Vagina (tissue), 2 donors: ENCODE data around the gene PPFIA2. TPM values are rescaled to one million over a fixed set of nuclear protein-coding genes. Genes with fewer than 3 reads are reported as not detected.

Experiments used
- DNase-seq, 2 donors: peaks; one replicate each; pipeline ENCODE4 v3.0.0-alpha.2; 2017; ENCODE audit errors: extremely low spot score in 2 of 2
- H3K27ac ChIP-seq: fragments of 200-600 bp; sonication (generic); one replicate; pipeline ENCODE4 v1.5.1; 2019
- H3K27me3 ChIP-seq: fragments of 200-600 bp; sonication (generic); one replicate; pipeline ENCODE4 v1.5.1; 2019
- H3K36me3 ChIP-seq, 2 donors: fragments of 200-600 bp; sonication (generic); one replicate each; pipeline ENCODE4 v1.5.1; 2017 to 2019
- H3K4me1 ChIP-seq: fragments of 200-600 bp; sonication (generic); one replicate; pipeline ENCODE4 v1.5.1; 2019
- H3K4me3 ChIP-seq, 2 donors: fragments of 200-600 bp; sonication (generic); 1 replicate in 1 of 2; 2 replicates in 1 of 2; pipeline ENCODE4 v1.5.1; 2016 to 2019
- H3K9me3 ChIP-seq: fragments of 200-600 bp; sonication (generic); one replicate; pipeline ENCODE4 v1.5.1; 2019
- CTCF ChIP-seq, 3 experiments: fragments of 450-650 bp in 2 of 3; fragments of 200-600 bp in 1 of 3; sonication (generic) in 1 of 3; IDR thresholded peaks; one replicate each; pipeline ENCODE4 v1.5.1; 2017 to 2019; ENCODE audit warnings: antibody characterized with exemption in 3 of 3, mild to moderate bottlenecking in 2 of 3, moderate library complexity in 2 of 3
- POLR2A ChIP-seq, 2 donors: fragments of 450-650 bp; IDR thresholded peaks; one replicate each; pipeline ENCODE4 v1.6.1; 2017; ENCODE audit warnings: antibody characterized with exemption in 2 of 2, mild to moderate bottlenecking in 2 of 2, moderate library complexity in 2 of 2
- POLR2AphosphoS5 ChIP-seq, 2 donors: sonication (generic); formaldehyde crosslinking; IDR thresholded peaks; one replicate each; pipeline ENCODE4 v1.9.0; 2017; ENCODE audit warnings: antibody characterized with exemption in 2 of 2, mild to moderate bottlenecking in 2 of 2, low read depth in 1 of 2; ENCODE audit not compliant: insufficient read depth in 1 of 2
- intact Hi-C: fragments of 100-400 bp; cut with DNase I; formaldehyde crosslinking; loops from one replicate; pipeline ENCODE4 v1.15.1; 2023
- total RNA-seq: library from RNA; depleted of rRNA; stranded (reverse); fragments of >200 nt; gene quantifications from one replicate; pipeline ENCODE4 v1.2.3, GENCODE V29; 2016

Gene PPFIA2
- total RNA-seq, 1 donor from 2014 or later: 5.2 TPM

DNA sequence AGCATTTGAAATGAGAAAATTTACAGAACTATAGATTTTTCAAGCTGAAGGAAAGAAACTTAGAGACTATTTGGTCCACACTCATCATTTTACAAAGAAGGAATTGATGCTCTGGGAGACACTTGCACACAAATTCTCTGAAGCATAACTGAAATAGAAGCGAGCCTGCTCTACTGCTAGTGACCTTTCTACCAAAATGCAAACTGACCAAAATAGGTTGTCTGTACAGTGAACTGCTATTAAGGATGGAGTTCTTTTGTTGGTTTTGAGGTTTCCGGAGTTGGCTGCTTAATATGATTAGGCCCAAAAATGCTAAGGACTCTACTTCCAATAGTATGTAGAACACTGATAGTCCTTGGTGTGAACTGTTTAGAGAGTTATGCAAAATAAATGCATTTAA lies 194.9 kb downstream of the PPFIA2 start:
- Histone ChIP-seq H3K4me3 (no peak overlapping the region), H3K27ac (no peak overlapping the region), H3K4me1 (no peaks in the 10 kb centered on the region), H3K36me3 (no peaks in the 10 kb centered on the region), H3K27me3 (no peaks in the 10 kb centered on the region), H3K9me3 (no peaks in the 10 kb centered on the region)
- intact Hi-C loops: no loop called here
- DNase-seq: no peak
- no peak for TF ChIP-seq CTCF (IDR thresholded peaks at IDR 0.05)
- TF ChIP-seq POLR2AphosphoS5 (IDR thresholded peaks at IDR 0.05; ENCODE audit: insufficient read depth in 1 of 2, low read depth in 1 of 2): no peak
- no peak for TF ChIP-seq POLR2A (IDR thresholded peaks at IDR 0.05)

- Histone ChIP-seq H3K9me3 (no peaks in the 10 kb centered on the region), H3K27ac (no peak overlapping the region), H3K4me1 (no peaks in the 10 kb centered on the region), H3K36me3 (no peaks in the 10 kb centered on the region), H3K27me3 (no peaks in the 10 kb centered on the region), H3K4me3 (no peak overlapping the region)
- intact Hi-C loops: no loop called here
- DNase-seq: no peak
- TF ChIP-seq POLR2A (IDR thresholded peaks at IDR 0.05) (no peak), POLR2AphosphoS5 (IDR thresholded peaks at IDR 0.05; ENCODE audit: insufficient read depth in 1 of 2, low read depth in 1 of 2) (no peak), CTCF (IDR thresholded peaks at IDR 0.05) (no peak)
Observed at GRCh38 chr12:81558031-81558430, 201.1 kb downstream of the PPFIA2 start.

- intact Hi-C loops: no loop called here
- Histone ChIP-seq H3K4me3 (no peak overlapping the region), H3K4me1 (no peaks in the 10 kb centered on the region), H3K27ac (no peak overlapping the region), H3K9me3 (no peaks in the 10 kb centered on the region), H3K36me3 (no peaks in the 10 kb centered on the region), H3K27me3 (no peaks in the 10 kb centered on the region)
- TF ChIP-seq POLR2A (IDR thresholded peaks at IDR 0.05) (no peak), POLR2AphosphoS5 (IDR thresholded peaks at IDR 0.05; ENCODE audit: insufficient read depth in 1 of 2, low read depth in 1 of 2) (no peak), CTCF (IDR thresholded peaks at IDR 0.05) (no peak)
- no peak for DNase-seq
Observed at GRCh38 chr12:81546811-81547210, 212.3 kb downstream of the PPFIA2 start.

- H3K4me1 ChIP-seq: no peaks in the 10 kb centered on the region
- no peak for DNase-seq
- no peak overlapping the region for H3K4me3 ChIP-seq
- H3K27ac ChIP-seq: no peak overlapping the region
- H3K27me3 ChIP-seq: no peaks in the 10 kb centered on the region
- no peaks in the 10 kb centered on the region for H3K36me3 ChIP-seq
- intact Hi-C loops: no loop called here
- TF ChIP-seq POLR2AphosphoS5 (IDR thresholded peaks at IDR 0.05; ENCODE audit: insufficient read depth in 1 of 2, low read depth in 1 of 2): no peak
- TF ChIP-seq POLR2A (IDR thresholded peaks at IDR 0.05): no peak
- TF ChIP-seq CTCF (IDR thresholded peaks at IDR 0.05): no peak
- no peaks in the 10 kb centered on the region for H3K9me3 ChIP-seq
Observed at GRCh38 chr12:81543621-81544139, 215.5 kb downstream of the PPFIA2 start.

DNA sequence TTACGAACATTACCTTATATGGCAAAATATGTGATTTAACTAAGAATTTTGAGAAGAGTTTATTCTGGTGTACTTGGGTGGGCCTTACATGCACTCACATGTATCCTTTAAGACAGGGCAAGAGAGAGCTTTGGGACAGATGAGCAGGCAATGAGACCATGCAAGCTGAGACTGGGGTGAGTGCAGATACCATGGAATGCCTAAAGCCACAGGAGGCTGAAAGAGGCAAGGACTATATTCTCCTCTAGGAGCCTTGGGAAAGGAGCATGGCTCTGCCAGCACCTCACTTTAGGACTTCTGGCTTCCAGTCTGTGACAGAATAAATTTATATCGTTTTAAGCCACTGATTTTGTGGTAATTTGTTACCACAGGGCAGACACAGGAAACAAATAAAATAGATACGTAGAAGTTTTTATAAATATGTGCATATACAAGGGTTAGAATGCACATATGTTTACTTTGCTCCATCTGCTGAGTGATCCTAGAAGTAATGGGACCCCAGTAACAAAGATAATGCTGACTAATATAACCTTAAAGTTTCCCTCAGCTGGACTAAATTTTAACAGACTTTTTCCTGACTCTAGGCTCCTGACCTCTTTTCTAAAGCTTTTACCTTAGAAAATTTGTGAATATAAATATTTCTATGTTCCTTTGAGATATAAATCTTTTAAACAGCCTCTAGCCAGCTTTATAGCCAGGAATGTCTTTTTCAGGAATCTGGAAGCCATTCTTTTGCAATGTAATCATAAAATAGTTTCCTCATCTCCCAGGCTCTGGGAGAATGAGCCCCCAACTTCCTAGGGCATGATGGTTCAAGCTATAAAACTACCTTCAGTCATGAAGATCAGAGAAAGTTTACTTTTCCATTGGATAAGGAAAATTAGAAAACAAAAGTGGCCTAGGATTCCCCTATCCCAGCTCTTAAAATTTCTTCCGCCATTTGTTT lies 216.8 kb downstream of the PPFIA2 start:
- Histone ChIP-seq H3K4me3 (no peak overlapping the region), H3K36me3 (no peaks in the 10 kb centered on the region), H3K9me3 (no peaks in the 10 kb centered on the region), H3K27me3 (no peaks in the 10 kb centered on the region), H3K27ac (no peak overlapping the region), H3K4me1 (no peaks in the 10 kb centered on the region)
- no peak for DNase-seq
- no peak for TF ChIP-seq POLR2AphosphoS5 (IDR thresholded peaks at IDR 0.05; ENCODE audit: insufficient read depth in 1 of 2, low read depth in 1 of 2)
- no peak for TF ChIP-seq POLR2A (IDR thresholded peaks at IDR 0.05)
- TF ChIP-seq CTCF (IDR thresholded peaks at IDR 0.05): no peak
- intact Hi-C loops: no loop called here
